Measurements from ENCODE around the gene NFIA.

The NFIA gene

DNA sequence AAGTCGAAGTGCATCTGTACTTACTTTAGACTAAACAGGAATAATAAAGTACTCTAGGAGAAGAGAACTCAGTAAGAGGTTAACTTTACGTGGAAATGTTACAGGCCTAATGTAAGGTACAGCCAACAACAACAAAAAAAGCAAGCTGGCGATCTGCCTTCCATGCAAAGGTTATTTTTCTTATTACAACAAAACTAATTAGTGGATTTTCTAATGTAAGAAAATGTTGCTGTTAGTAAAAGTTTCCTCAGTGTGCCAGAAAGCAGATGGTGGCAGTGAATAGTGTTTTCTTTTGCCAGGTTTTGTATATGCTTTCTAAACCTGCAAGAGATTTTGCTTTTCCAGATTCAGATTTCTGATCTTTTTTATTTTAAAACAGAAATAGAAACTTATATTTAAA lies 179.2 kb downstream of the NFIA start:
- Histone ChIP-seq H3K79me1 (ENCODE audit: low read length) (no peaks in the 10 kb centered on the region), H2AK5ac (ENCODE audit: low read length) (no peak overlapping the region), H3K4me2 (ENCODE audit: low read length) (no peak overlapping the region), H2BK12ac (ENCODE audit: low read length) (no peak overlapping the region), H4K8ac (ENCODE audit: low read depth, low read length) (no peak overlapping the region), H3K4me1 (ENCODE audit: control insufficient read depth in 1 of 2, insufficient read depth in 2 of 2, low read length in 2 of 2) (no peaks in the 10 kb centered on the region), H3K23ac (ENCODE audit: low read length) (no peak overlapping the region), H2AFZ (ENCODE audit: insufficient read depth, low read length, poor library complexity) (no peak overlapping the region), H3K27ac (ENCODE audit: low read depth, low read length) (no peak overlapping the region), H3K9ac (ENCODE audit: low read length) (no peak overlapping the region), H2BK5ac (ENCODE audit: low read depth, low read length, poor library complexity) (no peak overlapping the region), H3K4me3 (ENCODE audit: low read depth, low read length) (no peak overlapping the region), H3K27me3 (ENCODE audit: insufficient read depth, low read length) (no peaks in the 10 kb centered on the region), H3K36me3 (ENCODE audit: control insufficient read depth in 1 of 2, insufficient read depth in 2 of 2, low read length in 2 of 2) (no peaks in the 10 kb centered on the region), H3K18ac (ENCODE audit: low read length) (no peak overlapping the region), H3K79me2 (ENCODE audit: control insufficient read depth, insufficient read depth, low read length, poor library complexity) (no peaks in the 10 kb centered on the region), H4K12ac (ENCODE audit: low read depth, low read length) (no peak overlapping the region), H3K14ac (ENCODE audit: low read length) (no peak overlapping the region), H3K4ac (ENCODE audit: low read depth, low read length) (no peak overlapping the region), H3K9me3 (ENCODE audit: insufficient read depth, low read depth, low read length) (no peaks in the 10 kb centered on the region), H4K91ac (ENCODE audit: low read depth, low read length) (no peak overlapping the region), H2BK120ac (ENCODE audit: insufficient read depth, low read length, poor library complexity) (no peak overlapping the region)
- no CpG with 5 or more reads among the region's 3 CpGs for WGBS (ENCODE audit: extremely low coverage, insufficient coverage, insufficient read length)
- DNase-seq: no peak

- Histone ChIP-seq H3K27ac (ENCODE audit: low read depth, low read length) (no peak overlapping the region), H3K18ac (ENCODE audit: low read length) (no peak overlapping the region), H3K9ac (ENCODE audit: low read length) (no peak overlapping the region), H3K79me2 (ENCODE audit: control insufficient read depth, insufficient read depth, low read length, poor library complexity) (no peaks in the 10 kb centered on the region), H3K9me3 (ENCODE audit: insufficient read depth, low read depth, low read length) (no peaks in the 10 kb centered on the region), H3K27me3 (ENCODE audit: insufficient read depth, low read length) (no peaks in the 10 kb centered on the region), H2AFZ (ENCODE audit: insufficient read depth, low read length, poor library complexity) (no peak overlapping the region), H3K4ac (ENCODE audit: low read depth, low read length) (no peak overlapping the region), H4K12ac (ENCODE audit: low read depth, low read length) (no peak overlapping the region), H3K4me2 (ENCODE audit: low read length) (no peak overlapping the region), H3K4me3 (ENCODE audit: low read depth, low read length) (no peak overlapping the region), H3K23ac (ENCODE audit: low read length) (no peak overlapping the region), H4K8ac (ENCODE audit: low read depth, low read length) (no peak overlapping the region), H4K91ac (ENCODE audit: low read depth, low read length) (no peak overlapping the region), H2BK120ac (ENCODE audit: insufficient read depth, low read length, poor library complexity) (no peak overlapping the region), H2BK12ac (ENCODE audit: low read length) (no peak overlapping the region), H3K36me3 (ENCODE audit: control insufficient read depth in 1 of 2, insufficient read depth in 2 of 2, low read length in 2 of 2) (no peaks in the 10 kb centered on the region), H3K79me1 (ENCODE audit: low read length) (no peaks in the 10 kb centered on the region), H3K14ac (ENCODE audit: low read length) (no peak overlapping the region), H2BK5ac (ENCODE audit: low read depth, low read length, poor library complexity) (no peak overlapping the region), H3K4me1 (ENCODE audit: control insufficient read depth in 1 of 2, insufficient read depth in 2 of 2, low read length in 2 of 2) (no peaks in the 10 kb centered on the region), H2AK5ac (ENCODE audit: low read length) (no peak overlapping the region)
- no CpG with 5 or more reads among the region's 16 CpGs for WGBS (ENCODE audit: extremely low coverage, insufficient coverage, insufficient read length)
- no peak for DNase-seq
These were observed 181.8 kb downstream of the NFIA start for GRCh38 chr1:61263905-61264824.

DNA sequence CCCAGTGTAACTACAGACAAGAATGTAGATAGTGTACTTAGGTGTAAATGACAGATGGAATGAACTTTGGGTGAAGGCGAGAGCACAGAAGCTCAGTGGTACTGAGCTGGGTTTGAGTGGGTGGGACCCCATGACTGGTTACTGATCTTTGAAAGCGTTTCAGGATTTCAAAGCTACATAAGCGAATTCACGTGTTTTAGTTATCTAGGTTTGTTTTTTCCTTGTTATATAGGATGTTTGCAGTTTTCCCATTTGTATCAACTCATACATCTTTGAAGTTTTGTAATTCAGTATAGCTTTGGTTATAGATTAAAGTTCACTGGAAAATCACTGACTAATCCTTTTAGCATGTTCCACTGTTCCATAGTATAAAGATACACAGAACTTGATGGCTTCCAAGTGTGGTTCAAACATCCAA lies 182.5 kb downstream of the NFIA start:
- Histone ChIP-seq H2BK12ac (ENCODE audit: low read length) (no peak overlapping the region), H3K4me1 (ENCODE audit: control insufficient read depth in 1 of 2, insufficient read depth in 2 of 2, low read length in 2 of 2) (no peaks in the 10 kb centered on the region), H3K36me3 (ENCODE audit: control insufficient read depth in 1 of 2, insufficient read depth in 2 of 2, low read length in 2 of 2) (no peaks in the 10 kb centered on the region), H3K9ac (ENCODE audit: low read length) (no peak overlapping the region), H2AFZ (ENCODE audit: insufficient read depth, low read length, poor library complexity) (no peak overlapping the region), H4K91ac (ENCODE audit: low read depth, low read length) (no peak overlapping the region), H3K4me3 (ENCODE audit: low read depth, low read length) (no peak overlapping the region), H4K12ac (ENCODE audit: low read depth, low read length) (no peak overlapping the region), H3K27me3 (ENCODE audit: insufficient read depth, low read length) (no peaks in the 10 kb centered on the region), H3K14ac (ENCODE audit: low read length) (no peak overlapping the region), H2BK5ac (ENCODE audit: low read depth, low read length, poor library complexity) (no peak overlapping the region), H3K23ac (ENCODE audit: low read length) (no peak overlapping the region), H3K79me1 (ENCODE audit: low read length) (no peaks in the 10 kb centered on the region), H3K18ac (ENCODE audit: low read length) (no peak overlapping the region), H3K4ac (ENCODE audit: low read depth, low read length) (no peak overlapping the region), H3K27ac (ENCODE audit: low read depth, low read length) (no peak overlapping the region), H3K79me2 (ENCODE audit: control insufficient read depth, insufficient read depth, low read length, poor library complexity) (no peaks in the 10 kb centered on the region), H3K4me2 (ENCODE audit: low read length) (no peak overlapping the region), H4K8ac (ENCODE audit: low read depth, low read length) (no peak overlapping the region), H2AK5ac (ENCODE audit: low read length) (no peak overlapping the region), H2BK120ac (ENCODE audit: insufficient read depth, low read length, poor library complexity) (no peak overlapping the region), H3K9me3 (ENCODE audit: insufficient read depth, low read depth, low read length) (no peaks in the 10 kb centered on the region)
- DNase-seq: no peak
- WGBS (ENCODE audit: extremely low coverage, insufficient coverage, insufficient read length): no CpG with 5 or more reads among the region's 4 CpGs

GRCh38 chr1:61265665-61266064 lies 183.3 kb downstream of the NFIA start:
- H3K4me3 ChIP-seq (ENCODE audit: low read depth, low read length): no peak overlapping the region
- H3K18ac ChIP-seq (ENCODE audit: low read length): no peak overlapping the region
- H3K9ac ChIP-seq (ENCODE audit: low read length): no peak overlapping the region
- no peak overlapping the region for H2BK120ac ChIP-seq (ENCODE audit: insufficient read depth, low read length, poor library complexity)
- no peaks in the 10 kb centered on the region for H3K36me3 ChIP-seq (ENCODE audit: control insufficient read depth in 1 of 2, insufficient read depth in 2 of 2, low read length in 2 of 2)
- H4K91ac ChIP-seq (ENCODE audit: low read depth, low read length): no peak overlapping the region
- no peak for DNase-seq
- H3K23ac ChIP-seq (ENCODE audit: low read length): no peak overlapping the region
- H4K12ac ChIP-seq (ENCODE audit: low read depth, low read length): no peak overlapping the region
- no peaks in the 10 kb centered on the region for H3K4me1 ChIP-seq (ENCODE audit: control insufficient read depth in 1 of 2, insufficient read depth in 2 of 2, low read length in 2 of 2)
- no peak overlapping the region for H3K4ac ChIP-seq (ENCODE audit: low read depth, low read length)
- no peaks in the 10 kb centered on the region for H3K27me3 ChIP-seq (ENCODE audit: insufficient read depth, low read length)
- no peak overlapping the region for H2BK5ac ChIP-seq (ENCODE audit: low read depth, low read length, poor library complexity)
- H3K4me2 ChIP-seq (ENCODE audit: low read length): no peak overlapping the region
- WGBS (ENCODE audit: extremely low coverage, insufficient coverage, insufficient read length): no CpG with 5 or more reads among the region's 3 CpGs
- no peaks in the 10 kb centered on the region for H3K79me1 ChIP-seq (ENCODE audit: low read length)
- H3K79me2 ChIP-seq (ENCODE audit: control insufficient read depth, insufficient read depth, low read length, poor library complexity): no peaks in the 10 kb centered on the region
- H2AFZ ChIP-seq (ENCODE audit: insufficient read depth, low read length, poor library complexity): no peak overlapping the region
- H3K14ac ChIP-seq (ENCODE audit: low read length): no peak overlapping the region
- no peak overlapping the region for H4K8ac ChIP-seq (ENCODE audit: low read depth, low read length)
- no peak overlapping the region for H3K27ac ChIP-seq (ENCODE audit: low read depth, low read length)
- no peaks in the 10 kb centered on the region for H3K9me3 ChIP-seq (ENCODE audit: insufficient read depth, low read depth, low read length)
- no peak overlapping the region for H2BK12ac ChIP-seq (ENCODE audit: low read length)
- no peak overlapping the region for H2AK5ac ChIP-seq (ENCODE audit: low read length)

Data from trophoblast cell (in vitro differentiated cells and primary cell).